Liver (tissue), 3 donors: ENCODE measurements around the gene CCDC158.

Source experiments
- GABPA ChIP-seq, 2 donors: IDR thresholded peaks in 1 of 2; conservative IDR thresholded peaks in 1 of 2; 2 replicates each; pipeline ENCODE4 v1.6.1; 2016; ENCODE audit warnings: antibody characterized with exemption in 2 of 2, mild to moderate bottlenecking in 1 of 2, moderate library complexity in 1 of 2
- HNF4A ChIP-seq, 2 donors: conservative IDR thresholded peaks; 2 replicates each; pipeline ENCODE4 v1.6.1; 2016; ENCODE audit warnings: antibody characterized with exemption in 2 of 2, mild to moderate bottlenecking in 2 of 2
- JUND ChIP-seq, 2 donors: IDR thresholded peaks; 2 replicates each; pipeline ENCODE4 v1.6.1; 2016; ENCODE audit warnings: antibody characterized with exemption in 2 of 2
- NR2F2 ChIP-seq: IDR thresholded peaks from 2 replicates; pipeline ENCODE4 v1.6.1; 2016; ENCODE audit warnings: antibody characterized with exemption
- RAD21 ChIP-seq, 2 donors: IDR thresholded peaks; 2 replicates each; pipeline ENCODE4 v1.6.1; 2016; ENCODE audit warnings: antibody characterized with exemption in 2 of 2, mild to moderate bottlenecking in 2 of 2
- SP1 ChIP-seq: IDR thresholded peaks from 2 replicates; pipeline ENCODE4 v1.6.1; 2018; ENCODE audit warnings: antibody characterized with exemption, mild to moderate bottlenecking
- TAF1 ChIP-seq: conservative IDR thresholded peaks from 2 replicates; pipeline ENCODE4 v1.6.1; 2016; ENCODE audit warnings: antibody characterized with exemption, mild to moderate bottlenecking
- TF ChIP-seq, protein P1 (sequence below): fragments of 150-350 bp; IDR thresholded peaks from 2 replicates; pipeline ENCODE4 v1.5.1; 2017; ENCODE audit warnings: improper control_type of control experiment, low read depth, low read length; ENCODE audit not compliant: missing input control
- TF ChIP-seq, protein P2 (sequence below): IDR thresholded peaks from 2 replicates; pipeline ENCODE4 v1.6.1; 2016; ENCODE audit warnings: antibody characterized with exemption
- TF ChIP-seq, protein P3 (sequence below): IDR thresholded peaks from 2 replicates; pipeline ENCODE4 v1.6.1; 2016; ENCODE audit warnings: antibody characterized with exemption
- TF ChIP-seq, protein P4 (sequence below): IDR thresholded peaks from 2 replicates; pipeline ENCODE4 v1.6.1; 2016; ENCODE audit warnings: antibody characterized with exemption, mild to moderate bottlenecking
- donor health status: healthy.
- donor health status: healthy.

DNA sequence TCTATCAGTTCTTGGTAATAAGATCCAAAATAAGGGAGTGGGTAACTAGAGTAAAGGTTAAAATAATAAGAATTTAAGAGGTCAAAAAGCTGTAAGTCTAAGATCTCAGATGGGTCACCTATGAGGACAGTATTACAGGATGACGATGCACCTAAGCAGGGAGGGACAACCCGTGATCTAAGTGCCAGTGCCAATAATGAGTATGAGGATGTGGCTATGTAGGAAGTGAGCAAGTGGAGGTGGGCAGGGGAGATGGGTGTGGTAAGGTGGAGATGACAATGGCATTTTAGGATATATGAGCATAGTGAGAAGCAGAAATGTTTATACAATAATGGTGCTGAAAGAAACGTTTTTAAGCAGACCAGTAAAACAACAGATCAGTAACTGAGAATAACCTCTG lies 19.3 kb downstream of the CCDC158 start:
- TF ChIP-seq, protein P1, sequence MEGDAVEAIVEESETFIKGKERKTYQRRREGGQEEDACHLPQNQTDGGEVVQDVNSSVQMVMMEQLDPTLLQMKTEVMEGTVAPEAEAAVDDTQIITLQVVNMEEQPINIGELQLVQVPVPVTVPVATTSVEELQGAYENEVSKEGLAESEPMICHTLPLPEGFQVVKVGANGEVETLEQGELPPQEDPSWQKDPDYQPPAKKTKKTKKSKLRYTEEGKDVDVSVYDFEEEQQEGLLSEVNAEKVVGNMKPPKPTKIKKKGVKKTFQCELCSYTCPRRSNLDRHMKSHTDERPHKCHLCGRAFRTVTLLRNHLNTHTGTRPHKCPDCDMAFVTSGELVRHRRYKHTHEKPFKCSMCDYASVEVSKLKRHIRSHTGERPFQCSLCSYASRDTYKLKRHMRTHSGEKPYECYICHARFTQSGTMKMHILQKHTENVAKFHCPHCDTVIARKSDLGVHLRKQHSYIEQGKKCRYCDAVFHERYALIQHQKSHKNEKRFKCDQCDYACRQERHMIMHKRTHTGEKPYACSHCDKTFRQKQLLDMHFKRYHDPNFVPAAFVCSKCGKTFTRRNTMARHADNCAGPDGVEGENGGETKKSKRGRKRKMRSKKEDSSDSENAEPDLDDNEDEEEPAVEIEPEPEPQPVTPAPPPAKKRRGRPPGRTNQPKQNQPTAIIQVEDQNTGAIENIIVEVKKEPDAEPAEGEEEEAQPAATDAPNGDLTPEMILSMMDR = no peak
- TF ChIP-seq JUND (IDR thresholded peaks at IDR 0.05) (no peak), GABPA (IDR thresholded peaks at IDR 0.05 in 1 of 2, conservative IDR thresholded peaks at IDR 0.05 in 1 of 2) (no peak), RAD21 (IDR thresholded peaks at IDR 0.05) (no peak), TAF1 (no peak), SP1 (no peak), HNF4A (conservative IDR thresholded peaks at IDR 0.05) (no peak), NR2F2 (no peak)
- TF ChIP-seq, protein P2, sequence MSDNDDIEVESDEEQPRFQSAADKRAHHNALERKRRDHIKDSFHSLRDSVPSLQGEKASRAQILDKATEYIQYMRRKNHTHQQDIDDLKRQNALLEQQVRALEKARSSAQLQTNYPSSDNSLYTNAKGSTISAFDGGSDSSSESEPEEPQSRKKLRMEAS = no peak
- TF ChIP-seq, protein P3, sequence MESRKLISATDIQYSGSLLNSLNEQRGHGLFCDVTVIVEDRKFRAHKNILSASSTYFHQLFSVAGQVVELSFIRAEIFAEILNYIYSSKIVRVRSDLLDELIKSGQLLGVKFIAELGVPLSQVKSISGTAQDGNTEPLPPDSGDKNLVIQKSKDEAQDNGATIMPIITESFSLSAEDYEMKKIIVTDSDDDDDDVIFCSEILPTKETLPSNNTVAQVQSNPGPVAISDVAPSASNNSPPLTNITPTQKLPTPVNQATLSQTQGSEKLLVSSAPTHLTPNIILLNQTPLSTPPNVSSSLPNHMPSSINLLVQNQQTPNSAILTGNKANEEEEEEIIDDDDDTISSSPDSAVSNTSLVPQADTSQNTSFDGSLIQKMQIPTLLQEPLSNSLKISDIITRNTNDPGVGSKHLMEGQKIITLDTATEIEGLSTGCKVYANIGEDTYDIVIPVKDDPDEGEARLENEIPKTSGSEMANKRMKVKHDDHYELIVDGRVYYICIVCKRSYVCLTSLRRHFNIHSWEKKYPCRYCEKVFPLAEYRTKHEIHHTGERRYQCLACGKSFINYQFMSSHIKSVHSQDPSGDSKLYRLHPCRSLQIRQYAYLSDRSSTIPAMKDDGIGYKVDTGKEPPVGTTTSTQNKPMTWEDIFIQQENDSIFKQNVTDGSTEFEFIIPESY = no peak
- TF ChIP-seq, protein P4, sequence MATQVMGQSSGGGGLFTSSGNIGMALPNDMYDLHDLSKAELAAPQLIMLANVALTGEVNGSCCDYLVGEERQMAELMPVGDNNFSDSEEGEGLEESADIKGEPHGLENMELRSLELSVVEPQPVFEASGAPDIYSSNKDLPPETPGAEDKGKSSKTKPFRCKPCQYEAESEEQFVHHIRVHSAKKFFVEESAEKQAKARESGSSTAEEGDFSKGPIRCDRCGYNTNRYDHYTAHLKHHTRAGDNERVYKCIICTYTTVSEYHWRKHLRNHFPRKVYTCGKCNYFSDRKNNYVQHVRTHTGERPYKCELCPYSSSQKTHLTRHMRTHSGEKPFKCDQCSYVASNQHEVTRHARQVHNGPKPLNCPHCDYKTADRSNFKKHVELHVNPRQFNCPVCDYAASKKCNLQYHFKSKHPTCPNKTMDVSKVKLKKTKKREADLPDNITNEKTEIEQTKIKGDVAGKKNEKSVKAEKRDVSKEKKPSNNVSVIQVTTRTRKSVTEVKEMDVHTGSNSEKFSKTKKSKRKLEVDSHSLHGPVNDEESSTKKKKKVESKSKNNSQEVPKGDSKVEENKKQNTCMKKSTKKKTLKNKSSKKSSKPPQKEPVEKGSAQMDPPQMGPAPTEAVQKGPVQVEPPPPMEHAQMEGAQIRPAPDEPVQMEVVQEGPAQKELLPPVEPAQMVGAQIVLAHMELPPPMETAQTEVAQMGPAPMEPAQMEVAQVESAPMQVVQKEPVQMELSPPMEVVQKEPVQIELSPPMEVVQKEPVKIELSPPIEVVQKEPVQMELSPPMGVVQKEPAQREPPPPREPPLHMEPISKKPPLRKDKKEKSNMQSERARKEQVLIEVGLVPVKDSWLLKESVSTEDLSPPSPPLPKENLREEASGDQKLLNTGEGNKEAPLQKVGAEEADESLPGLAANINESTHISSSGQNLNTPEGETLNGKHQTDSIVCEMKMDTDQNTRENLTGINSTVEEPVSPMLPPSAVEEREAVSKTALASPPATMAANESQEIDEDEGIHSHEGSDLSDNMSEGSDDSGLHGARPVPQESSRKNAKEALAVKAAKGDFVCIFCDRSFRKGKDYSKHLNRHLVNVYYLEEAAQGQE = no peak
